Airway epithelial cell (primary cell): ENCODE data around the gene PCDHGA1. TPM values are rescaled to one million over a fixed set of nuclear protein-coding genes. Genes with fewer than 3 reads are reported as not detected.

Experiments used
- total RNA-seq: library from RNA; depleted of rRNA; stranded (reverse); fragments of >200 nt; gene quantifications from 2 replicates; pipeline ENCODE4 v1.2.3, GENCODE V29; 2015

The PCDHGA1 gene
- total RNA-seq = 0.28 TPM in 1 of 2 replicates, not detected in the other

GRCh38 chr5:141330299-141331080, at the start of gene PCDHGA1:
TSS of gene PCDHGA1 (plus strand) at chr5:141330514.

GRCh38 chr5:141303756-141304155, 26.6 kb upstream of the PCDHGA1 start, which contains the start of gene SLC25A2:
TSS of gene SLC25A2 (minus strand) at chr5:141304049. CDS start at chr5:141303865, 184 bp downstream.

GRCh38 chr5:141320225-141321169, 9.8 kb upstream of the PCDHGA1 start, which contains the start of gene TAF7:
TSS of gene TAF7 (minus strand) at chr5:141320784. CDS start at chr5:141320044, 740 bp downstream.

GRCh38 chr5:141338538-141339306, 8.4 kb downstream of the PCDHGA1 start, which contains the start of gene PCDHGA2:
TSS of gene PCDHGA2 (plus strand) at chr5:141338760.

GRCh38 chr5:141343242-141343952, 13.1 kb downstream of the PCDHGA1 start, which contains the start of gene PCDHGA3:
TSS of gene PCDHGA3 (plus strand) at chr5:141343829. CDS start at chr5:141344034, 205 bp downstream.

GRCh38 chr5:141349917-141350619, 19.8 kb downstream of the PCDHGA1 start, which contains the start of gene PCDHGB1:
TSS of gene PCDHGB1 (plus strand) at chr5:141350099. CDS start at chr5:141350261, 162 bp downstream.

GRCh38 chr5:141354900-141355469, 24.7 kb downstream of the PCDHGA1 start, which contains the start of gene PCDHGA4:
TSS of gene PCDHGA4 (plus strand) at chr5:141355021. CDS start at chr5:141355108, 87 bp downstream.

GRCh38 chr5:141359790-141360426, 29.6 kb downstream of the PCDHGA1 start, which contains the start of gene PCDHGB2:
TSS of gene PCDHGB2 (plus strand) at chr5:141359994. CDS start at chr5:141360136, 142 bp downstream.

GRCh38 chr5:141363952-141364660, 33.8 kb downstream of the PCDHGA1 start, which contains the start of gene PCDHGA5:
TSS of gene PCDHGA5 (plus strand) at chr5:141364162. CDS start at chr5:141364331, 169 bp downstream.

GRCh38 chr5:141369994-141370848, 39.9 kb downstream of the PCDHGA1 start, which contains the start of gene PCDHGB3:
TSS of gene PCDHGB3 (plus strand) at chr5:141370242. CDS start at chr5:141370395, 153 bp downstream.

GRCh38 chr5:141373673-141374317, 43.5 kb downstream of the PCDHGA1 start, which contains the start of gene PCDHGA6:
TSS of gene PCDHGA6 (plus strand) at chr5:141373891. CDS start at chr5:141374084, 193 bp downstream.

GRCh38 chr5:141382469-141383294, 52.4 kb downstream of the PCDHGA1 start, which contains the start of gene PCDHGA7:
TSS of gene PCDHGA7 (plus strand) at chr5:141382742. CDS start at chr5:141382900, 158 bp downstream.

GRCh38 chr5:141387557-141388311, 57.4 kb downstream of the PCDHGA1 start, which contains the start of gene PCDHGB4:
TSS of gene PCDHGB4 (plus strand) at chr5:141387698. CDS start at chr5:141387885, 187 bp downstream.

GRCh38 chr5:141392429-141393198, 62.3 kb downstream of the PCDHGA1 start, which contains the start of gene PCDHGA8:
TSS of gene PCDHGA8 (plus strand) at chr5:141392633. CDS start at chr5:141392814, 181 bp downstream.

